ENCODE results near the gene OR2V2.
A peak's percentile ranks its signal among the peaks of the same experiment; 100 is the strongest.

- TF ChIP-seq POLR2A (IDR thresholded peaks at IDR 0.05) (peak in 1 of 2 donors; percentile 49), CTCF (IDR thresholded peaks at IDR 0.05) (no peak)
Measured at GRCh38 chr5:181204826-181205760, 57.7 kb downstream of the OR2V2 start, which contains the start of gene TRIM7.
